Ovary (tissue), 3 donors: ENCODE data around the gene FSTL3.

ENCODE experiments used
- POLR2A ChIP-seq: fragments of 450-650 bp; IDR thresholded peaks from one replicate; pipeline ENCODE4 v1.6.1; 2017; ENCODE audit warnings: antibody characterized with exemption, mild to moderate bottlenecking, moderate library complexity
- TF ChIP-seq, protein P1 (sequence below), 3 donors: fragments of 450-650 bp in 2 of 3; fragments of 200-600 bp in 1 of 3; IDR thresholded peaks; one replicate each; pipeline versions ENCODE4 v1.5.1 to v1.8.0; 2016 to 2022; ENCODE audit warnings: antibody characterized with exemption in 3 of 3, mild to moderate bottlenecking in 1 of 3
- donor health status: DM: no; HTN: no; CAD: no.

DNA sequence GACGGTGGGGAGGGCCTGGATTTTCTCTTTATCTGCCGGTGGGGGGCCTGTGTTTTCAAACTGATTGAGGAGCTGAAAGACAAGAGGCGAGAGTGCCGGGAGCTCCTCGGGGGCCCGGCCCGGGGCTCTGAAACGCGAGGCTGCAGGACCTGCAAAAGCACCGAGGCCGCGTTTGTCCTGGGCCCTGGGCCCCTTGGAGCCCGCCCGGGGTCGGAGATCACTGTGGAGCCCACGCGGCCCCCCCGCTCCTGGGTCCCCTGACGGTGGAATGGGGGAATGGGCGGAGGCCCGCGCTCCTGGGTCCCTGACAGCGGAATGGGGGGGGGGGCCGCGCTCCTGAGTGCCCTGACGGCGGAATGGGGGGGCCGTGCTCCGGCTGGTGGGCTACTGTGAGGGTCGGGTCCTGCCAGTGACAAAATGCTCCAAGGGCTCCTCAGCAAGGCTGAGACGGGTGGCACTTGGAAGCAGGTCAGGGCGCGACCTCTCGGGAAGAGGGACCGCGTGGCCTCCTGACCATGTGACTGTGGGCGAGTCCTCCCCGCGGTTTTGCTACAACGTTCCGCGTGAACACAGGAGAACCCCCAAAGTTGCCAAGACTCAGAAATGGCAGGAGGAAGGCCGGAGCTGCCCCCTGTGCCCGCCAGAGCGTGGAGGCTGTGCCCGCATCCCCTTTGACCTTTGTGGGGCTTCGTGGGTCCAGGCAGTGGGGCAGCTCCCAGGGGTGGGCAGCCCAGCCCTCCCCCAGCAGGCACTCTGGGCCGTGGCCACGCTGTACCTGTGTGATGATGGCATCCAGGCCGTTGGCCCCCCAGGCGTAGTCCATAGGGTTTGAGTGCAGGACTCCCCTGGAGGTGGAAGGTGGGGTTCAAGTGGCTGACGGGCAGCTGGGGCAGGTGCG, 27.0 kb upstream of the FSTL3 start:
- TF ChIP-seq, protein P1, sequence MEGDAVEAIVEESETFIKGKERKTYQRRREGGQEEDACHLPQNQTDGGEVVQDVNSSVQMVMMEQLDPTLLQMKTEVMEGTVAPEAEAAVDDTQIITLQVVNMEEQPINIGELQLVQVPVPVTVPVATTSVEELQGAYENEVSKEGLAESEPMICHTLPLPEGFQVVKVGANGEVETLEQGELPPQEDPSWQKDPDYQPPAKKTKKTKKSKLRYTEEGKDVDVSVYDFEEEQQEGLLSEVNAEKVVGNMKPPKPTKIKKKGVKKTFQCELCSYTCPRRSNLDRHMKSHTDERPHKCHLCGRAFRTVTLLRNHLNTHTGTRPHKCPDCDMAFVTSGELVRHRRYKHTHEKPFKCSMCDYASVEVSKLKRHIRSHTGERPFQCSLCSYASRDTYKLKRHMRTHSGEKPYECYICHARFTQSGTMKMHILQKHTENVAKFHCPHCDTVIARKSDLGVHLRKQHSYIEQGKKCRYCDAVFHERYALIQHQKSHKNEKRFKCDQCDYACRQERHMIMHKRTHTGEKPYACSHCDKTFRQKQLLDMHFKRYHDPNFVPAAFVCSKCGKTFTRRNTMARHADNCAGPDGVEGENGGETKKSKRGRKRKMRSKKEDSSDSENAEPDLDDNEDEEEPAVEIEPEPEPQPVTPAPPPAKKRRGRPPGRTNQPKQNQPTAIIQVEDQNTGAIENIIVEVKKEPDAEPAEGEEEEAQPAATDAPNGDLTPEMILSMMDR (IDR thresholded peaks at IDR 0.05): no peak
- no peak for TF ChIP-seq POLR2A
